Smooth muscle cell (in vitro differentiated cells): ENCODE measurements around the gene PLCE1. TPM values are rescaled to one million over a fixed set of nuclear protein-coding genes. Genes with fewer than 3 reads are reported as not detected.

Experiments
- DNase-seq: peaks from one replicate; lab custom pipeline; 2025; ENCODE audit not compliant: unreplicated experiment; lab: John Stamatoyannopoulos, UW
- H2AFZ ChIP-seq: fragments of 200-600 bp; sonication (generic); 2 replicates; pipeline ENCODE4 v1.6.0; 2016; ENCODE audit warnings: antibody characterized with exemption, low read depth, mild to moderate bottlenecking
- H3F3A ChIP-seq: fragments of 200-600 bp; sonication (generic); 2 replicates; pipeline ENCODE4 v1.6.0; 2017; ENCODE audit warnings: antibody characterized with exemption, low read depth
- H3K27ac ChIP-seq: fragments of 200-600 bp; sonication (generic); 2 replicates; pipeline ENCODE4 v1.5.1; 2016; ENCODE audit warnings: low read depth, mild to moderate bottlenecking
- H3K27me3 ChIP-seq: fragments of 200-600 bp; sonication (generic); 2 replicates; pipeline ENCODE4 v1.6.1; 2016; ENCODE audit warnings: low read depth, mild to moderate bottlenecking
- H3K36me3 ChIP-seq: fragments of 200-600 bp; sonication (generic); 2 replicates; pipeline ENCODE4 v1.5.1; 2016; ENCODE audit warnings: low read depth
- H3K4me1 ChIP-seq: fragments of 200-600 bp; sonication (generic); 2 replicates; pipeline ENCODE4 v1.5.1; 2016; ENCODE audit warnings: low read depth
- H3K4me2 ChIP-seq: fragments of 200-600 bp; sonication (generic); 2 replicates; pipeline ENCODE4 v1.6.0; 2016; ENCODE audit warnings: mild to moderate bottlenecking
- H3K4me3 ChIP-seq: fragments of 200-600 bp; sonication (generic); 2 replicates; pipeline ENCODE4 v1.5.1; 2016; ENCODE audit warnings: mild to moderate bottlenecking
- H3K79me2 ChIP-seq: fragments of 200-600 bp; sonication (generic); 2 replicates; pipeline ENCODE4 v1.6.0; 2016; ENCODE audit warnings: low read depth, mild to moderate bottlenecking
- H3K9ac ChIP-seq: fragments of 200-600 bp; sonication (generic); 2 replicates; pipeline ENCODE4 v1.6.0; 2016; ENCODE audit warnings: low read depth
- H3K9me3 ChIP-seq: fragments of 200-600 bp; sonication (generic); replicated peaks from 2 replicates; pipeline ENCODE4 v1.5.1; 2016; ENCODE audit warnings: low read depth
- H4K20me1 ChIP-seq: fragments of 200-600 bp; sonication (generic); 2 replicates; pipeline ENCODE4 v1.6.0; 2016; ENCODE audit warnings: low read depth
- WGBS: methylation state at CpG from one replicate; pipeline ENCODE4 v1.1.7; 2016; ENCODE audit warnings: low lambda C conversion rate; 5-methylcytosine and 5-hydroxymethylcytosine counted together
- polyA plus RNA-seq: library from polyadenylated mRNA; unstranded; fragments of >200 nt; fragmentation: Nextera tagmentation; extraction: Ambion mirVana; gene quantifications from 2 replicates; pipeline ENCODE4 v1.2.1, GENCODE V29; 2016
- total RNA-seq: library from RNA; depleted of rRNA; stranded (reverse); fragments of >200 nt; gene quantifications from 2 replicates; pipeline ENCODE4 v1.2.3, GENCODE V29; 2014
- TF ChIP-seq, protein P1 (sequence below): fragments of 200-600 bp; sonication (generic); IDR thresholded peaks from 2 replicates; pipeline ENCODE4 v1.5.1; 2017; ENCODE audit warnings: borderline replicate concordance, mild to moderate bottlenecking, antibody characterized with exemption; ENCODE audit not compliant: insufficient read depth, poor library complexity, severe bottlenecking

The PLCE1 gene
- total and polyA plus RNA-seq, 2 experiments from 2014 or later: 4.0 to 4.5 TPM

DNA sequence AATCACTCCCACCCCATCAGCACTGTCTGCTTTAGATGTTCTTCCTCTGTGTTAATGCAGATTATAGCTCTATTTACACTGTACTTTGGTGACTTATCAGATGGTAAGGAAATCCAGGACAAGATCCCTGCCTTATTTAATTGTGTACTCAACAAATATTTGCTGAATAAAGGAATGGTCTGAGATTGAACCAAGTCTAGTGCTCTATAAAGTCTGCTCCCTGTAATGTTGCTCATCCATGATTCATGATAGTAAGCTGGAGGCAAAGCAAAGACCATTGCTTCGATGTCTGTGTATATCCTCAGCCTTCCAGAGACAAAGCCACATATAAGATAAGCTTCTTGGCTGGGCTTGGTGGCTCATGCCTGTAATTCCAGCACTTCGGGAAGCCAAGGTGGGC is 33.5 kb downstream of the PLCE1 start:
- TF ChIP-seq, protein P1, sequence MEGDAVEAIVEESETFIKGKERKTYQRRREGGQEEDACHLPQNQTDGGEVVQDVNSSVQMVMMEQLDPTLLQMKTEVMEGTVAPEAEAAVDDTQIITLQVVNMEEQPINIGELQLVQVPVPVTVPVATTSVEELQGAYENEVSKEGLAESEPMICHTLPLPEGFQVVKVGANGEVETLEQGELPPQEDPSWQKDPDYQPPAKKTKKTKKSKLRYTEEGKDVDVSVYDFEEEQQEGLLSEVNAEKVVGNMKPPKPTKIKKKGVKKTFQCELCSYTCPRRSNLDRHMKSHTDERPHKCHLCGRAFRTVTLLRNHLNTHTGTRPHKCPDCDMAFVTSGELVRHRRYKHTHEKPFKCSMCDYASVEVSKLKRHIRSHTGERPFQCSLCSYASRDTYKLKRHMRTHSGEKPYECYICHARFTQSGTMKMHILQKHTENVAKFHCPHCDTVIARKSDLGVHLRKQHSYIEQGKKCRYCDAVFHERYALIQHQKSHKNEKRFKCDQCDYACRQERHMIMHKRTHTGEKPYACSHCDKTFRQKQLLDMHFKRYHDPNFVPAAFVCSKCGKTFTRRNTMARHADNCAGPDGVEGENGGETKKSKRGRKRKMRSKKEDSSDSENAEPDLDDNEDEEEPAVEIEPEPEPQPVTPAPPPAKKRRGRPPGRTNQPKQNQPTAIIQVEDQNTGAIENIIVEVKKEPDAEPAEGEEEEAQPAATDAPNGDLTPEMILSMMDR: no peak
- no peak for DNase-seq
- H3K79me2 ChIP-seq: peaks cover 8% of the 10 kb centered on the region
- H3F3A ChIP-seq: no peaks in the 10 kb centered on the region
- WGBS: 47% methylated on average over 2 of the region's 2 CpGs
- H3K4me1 ChIP-seq: no peaks in the 10 kb centered on the region
- no peak overlapping the region for H3K9ac ChIP-seq
- no peak overlapping the region for H3K27ac ChIP-seq
- H3K4me3 ChIP-seq: no peak overlapping the region
- H3K9me3 ChIP-seq: peaks cover 22% of the 10 kb centered on the region
- H3K27me3 ChIP-seq: no peaks in the 10 kb centered on the region
- H3K4me2 ChIP-seq: no peak overlapping the region
- peaks cover 6% of the 10 kb centered on the region for H3K36me3 ChIP-seq
- no peak overlapping the region for H2AFZ ChIP-seq
- H4K20me1 ChIP-seq: no peaks in the 10 kb centered on the region

DNA sequence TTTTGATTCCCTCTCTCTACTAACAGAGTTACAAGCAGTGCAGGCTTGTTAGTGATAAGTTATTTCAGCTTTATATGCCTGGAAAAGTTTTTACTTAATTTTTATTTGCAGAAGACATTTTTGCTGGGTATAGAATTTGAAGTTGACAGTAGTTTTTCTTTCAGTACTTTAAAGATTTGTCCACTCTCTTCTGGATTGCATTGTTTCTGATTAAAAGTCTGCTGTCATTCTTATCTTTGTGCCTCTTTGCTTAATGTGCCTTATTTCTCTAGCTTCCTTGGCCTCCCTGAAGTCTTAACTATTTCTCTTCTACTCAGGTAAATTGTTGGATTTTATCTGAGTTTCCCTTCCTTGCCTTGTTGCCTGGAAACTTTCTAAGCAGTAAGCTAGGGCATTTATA is 36.2 kb downstream of the PLCE1 start:
- Histone ChIP-seq H3K36me3 (peaks cover 6% of the 10 kb centered on the region), H3F3A (no peaks in the 10 kb centered on the region), H4K20me1 (no peaks in the 10 kb centered on the region), H3K4me1 (no peaks in the 10 kb centered on the region), H3K9me3 (peaks cover 22% of the 10 kb centered on the region), H3K4me3 (no peak overlapping the region), H3K9ac (no peak overlapping the region), H3K79me2 (peaks cover 3% of the 10 kb centered on the region), H2AFZ (no peak overlapping the region), H3K4me2 (no peak overlapping the region), H3K27me3 (no peaks in the 10 kb centered on the region), H3K27ac (no peak overlapping the region)
- TF ChIP-seq, protein P1: no peak
- no peak for DNase-seq

- H3K36me3 ChIP-seq: no peaks in the 10 kb centered on the region
- DNase-seq: no peak
- H3K27me3 ChIP-seq: no peaks in the 10 kb centered on the region
- no peaks in the 10 kb centered on the region for H3K79me2 ChIP-seq
- peaks cover 7% of the 10 kb centered on the region for H3K9me3 ChIP-seq
- no peak overlapping the region for H3K27ac ChIP-seq
- TF ChIP-seq, protein P1: no peak
- no peak overlapping the region for H2AFZ ChIP-seq
- H3K4me3 ChIP-seq: no peak overlapping the region
- no peak overlapping the region for H3K4me2 ChIP-seq
- 91% methylated on average over 3 of the region's 3 CpGs for WGBS
- H4K20me1 ChIP-seq: no peaks in the 10 kb centered on the region
- no peaks in the 10 kb centered on the region for H3F3A ChIP-seq
- no peak overlapping the region for H3K9ac ChIP-seq
- peaks cover 8% of the 10 kb centered on the region for H3K4me1 ChIP-seq
These were observed 42.4 kb downstream of the PLCE1 start for GRCh38 chr10:94035982-94036765.

- WGBS: 68% methylated on average over 1 of the region's 1 CpG
These were observed 43.0 kb downstream of the PLCE1 start for GRCh38 chr10:94036766-94037033.

More at GRCh38 chr10:94036766-94037033, 43.0 kb downstream of the PLCE1 start:
- no peak overlapping the region for H3K27ac ChIP-seq
- H4K20me1 ChIP-seq: no peaks in the 10 kb centered on the region
- TF ChIP-seq, protein P1: no peak
- H3K36me3 ChIP-seq: no peaks in the 10 kb centered on the region
- H3K9ac ChIP-seq: no peak overlapping the region
- H3K9me3 ChIP-seq: peaks cover 5% of the 10 kb centered on the region
- no peak for DNase-seq
- no peak overlapping the region for H2AFZ ChIP-seq
- no peak overlapping the region for H3K4me2 ChIP-seq
- no peak overlapping the region for H3K4me3 ChIP-seq
- H3K4me1 ChIP-seq: peaks cover 8% of the 10 kb centered on the region
- no peaks in the 10 kb centered on the region for H3F3A ChIP-seq
- no peaks in the 10 kb centered on the region for H3K79me2 ChIP-seq
- no peaks in the 10 kb centered on the region for H3K27me3 ChIP-seq
